Left lobe of liver (tissue), 2 donors: ENCODE measurements around the gene IQCC. TPM values are rescaled to one million over a fixed set of nuclear protein-coding genes. Genes with fewer than 3 reads are reported as not detected.
"Not testable (repeated sequence)": the region's sequence is repeated elsewhere in the genome, so short reads cannot be mapped to it uniquely, and the experiment has no call there.

Experiments
- ATAC-seq: fragments of 200-7000 bp; cut with Tn5 transposase; one replicate; pipeline ENCODE4 v1.9.1; 2020; ENCODE audit warnings: mild to moderate bottlenecking, moderate library complexity
- DNase-seq: peaks from one replicate; pipeline ENCODE4 v3.0.0-alpha.2; 2020; ENCODE audit warnings: low spot score
- total RNA-seq: library from RNA; stranded (reverse); gene quantifications from one replicate; pipeline ENCODE4 v1.2.1, GENCODE V29; 2021
- donor health status: DM: no; HTN: no; CAD: no; lungs with moderate emphysema.
- donor health status: DM: no; HTN: yes; CAD: no.

The IQCC gene
- total RNA-seq, result 0.53 TPM

GRCh38 chr1:32205401-32206370, at the start of gene IQCC:
IQCC (plus strand) TSS chr1:32205671; CDS start chr1:32205682, 11 bp downstream.
- ATAC-seq (peak; percentile 91), DNase-seq (peak; percentile 91)

- peak; percentile 96 for ATAC-seq
- no peak for DNase-seq
These were observed 46.3 kb upstream of the IQCC start for GRCh38 chr1:32159189-32159588.

GRCh38 chr1:32163405-32163804, 42.1 kb upstream of the IQCC start:
- no peak for ATAC-seq
- no peak for DNase-seq

- ATAC-seq, DNase-seq: not testable (repeated sequence)
These were observed 39.8 kb upstream of the IQCC start for GRCh38 chr1:32165633-32166032.

GRCh38 chr1:32170991-32171390, 34.5 kb upstream of the IQCC start:
- no peak for DNase-seq
- ATAC-seq, result no peak

DNA sequence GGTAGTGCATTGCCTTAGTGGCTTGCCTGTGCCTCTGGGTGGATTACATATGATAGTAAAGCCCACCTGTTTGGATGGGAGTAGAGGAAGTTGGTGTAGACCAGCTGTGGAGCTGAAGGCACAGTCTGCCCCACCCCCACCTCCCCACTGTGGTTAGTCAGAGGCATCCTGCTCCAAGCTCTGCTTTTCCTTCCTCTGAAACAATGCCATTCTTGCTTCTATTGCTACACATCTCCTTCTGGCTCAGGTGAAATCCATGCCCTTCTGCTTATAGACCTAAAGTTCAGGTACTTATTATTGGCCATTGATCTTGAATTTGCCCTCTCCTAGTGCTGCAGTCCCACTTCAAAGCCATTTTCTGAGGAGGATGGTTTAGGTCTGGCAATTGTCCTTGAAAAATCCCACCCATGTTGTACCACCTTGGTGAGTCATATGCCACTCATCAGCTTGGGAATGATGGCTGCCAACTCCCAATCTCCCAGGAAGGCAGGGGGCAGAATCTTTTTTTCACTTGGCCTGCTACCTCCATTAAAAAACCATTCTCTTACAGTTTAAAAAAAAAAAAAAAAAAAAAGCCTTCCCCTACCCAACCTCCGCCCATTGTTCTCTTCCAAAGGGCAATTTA, 32.7 kb upstream of the IQCC start:
- no peak for ATAC-seq
- no peak for DNase-seq

DNA sequence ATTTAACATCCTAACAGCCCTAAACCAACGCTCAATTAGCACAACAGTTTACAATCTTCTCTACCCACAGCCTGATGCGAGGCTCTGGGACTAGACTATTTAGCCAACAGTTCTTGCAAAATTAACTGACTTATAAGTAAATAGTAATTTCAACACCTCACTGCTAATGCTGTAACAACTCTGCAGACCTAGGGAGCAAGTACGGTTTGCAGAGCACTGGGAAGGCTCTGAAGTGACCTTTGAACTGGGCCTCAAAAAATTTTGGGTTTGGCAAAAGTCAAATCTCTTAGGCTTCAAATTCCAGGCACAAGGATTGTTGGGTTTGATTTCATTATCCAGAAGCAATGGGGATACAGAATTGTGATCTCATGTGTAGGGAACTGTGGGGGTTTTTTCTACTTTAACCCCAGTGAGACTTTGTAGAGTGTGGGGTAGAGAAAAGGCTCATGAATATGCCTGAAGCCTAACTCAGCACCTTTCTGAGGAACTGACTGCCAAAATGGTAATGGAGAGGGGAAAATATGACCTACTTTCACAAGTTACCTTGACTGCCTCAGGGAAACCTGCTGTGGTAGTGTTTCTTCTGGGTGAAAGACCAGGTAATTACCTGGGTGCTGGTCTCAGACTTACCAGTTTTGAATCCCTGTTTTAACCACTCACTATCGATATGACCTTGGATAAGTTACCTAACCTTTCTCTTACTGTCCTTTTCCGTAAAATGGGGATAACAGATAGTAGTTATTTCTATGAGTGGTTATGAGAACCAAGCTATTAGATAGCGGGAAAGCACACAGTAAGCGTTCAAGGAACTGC, 26.9 kb upstream of the IQCC start:
- peak; percentile 49 for ATAC-seq

DNA sequence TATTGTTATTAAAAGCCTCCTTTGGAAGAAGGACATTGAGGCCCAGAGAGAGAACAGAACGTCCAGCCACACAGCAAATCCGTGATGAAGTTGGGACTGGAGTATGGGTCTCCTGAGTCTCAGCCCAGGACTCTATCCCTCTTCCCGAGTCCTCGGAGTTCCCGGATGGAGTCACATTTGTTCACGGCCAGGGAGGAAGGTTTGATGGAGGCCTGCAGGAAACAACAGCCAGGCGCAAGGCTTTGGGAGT, 26.4 kb upstream of the IQCC start:
- ATAC-seq (no peak), DNase-seq (no peak)

More for the DNA sequence above, 26.9 kb upstream of the IQCC start:
- peak; percentile 65 for DNase-seq

- peak; percentile 86 for ATAC-seq
These were observed 25.9 kb upstream of the IQCC start, which contains the start of gene TXLNA for GRCh38 chr1:32179443-32180185. TXLNA (plus strand) TSS chr1:32179675; CDS start chr1:32180346, 671 bp downstream.

DNA sequence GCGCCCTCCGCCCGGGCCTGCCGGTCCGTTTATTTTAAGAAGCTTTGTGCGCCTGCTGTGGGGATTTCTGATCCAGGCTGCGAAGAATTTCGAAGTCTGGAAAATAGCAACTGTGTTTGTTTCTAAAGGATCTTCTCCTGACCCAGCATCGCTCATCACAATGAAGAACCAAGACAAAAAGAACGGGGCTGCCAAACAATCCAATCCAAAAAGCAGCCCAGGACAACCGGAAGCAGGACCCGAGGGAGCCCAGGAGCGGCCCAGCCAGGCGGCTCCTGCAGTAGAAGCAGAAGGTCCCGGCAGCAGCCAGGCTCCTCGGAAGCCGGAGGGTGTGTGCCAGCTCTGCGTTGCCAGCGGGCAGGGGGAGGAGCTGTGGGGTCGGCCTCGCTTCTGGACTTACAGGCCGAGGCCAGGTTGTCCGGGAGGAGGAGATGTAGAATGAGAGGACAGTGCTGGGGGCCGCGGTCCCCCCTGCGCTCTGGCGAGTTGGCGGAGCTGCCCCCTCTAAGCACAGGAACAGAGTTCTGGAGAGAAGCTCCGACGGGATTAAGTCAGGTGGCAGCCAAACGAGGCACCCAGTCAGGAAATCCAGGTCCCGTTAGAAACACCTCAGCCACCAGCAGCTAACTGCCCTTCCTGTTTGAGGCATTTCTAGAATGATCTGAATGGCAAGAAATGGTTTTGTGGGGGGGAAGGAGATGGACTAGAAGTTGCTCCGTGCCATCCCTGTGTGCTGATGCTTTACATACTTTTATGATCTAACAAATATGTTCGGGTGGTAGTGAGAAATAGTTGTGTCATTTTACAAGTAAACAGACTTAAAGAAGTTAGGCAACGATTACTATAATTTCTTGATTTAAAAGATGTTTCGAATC, 25.0 kb upstream of the IQCC start:
- ATAC-seq, result peak; percentile 33

More at GRCh38 chr1:32179443-32180185, 25.9 kb upstream of the IQCC start, which contains the start of gene TXLNA:
- DNase-seq, result peak; percentile 97

DNA sequence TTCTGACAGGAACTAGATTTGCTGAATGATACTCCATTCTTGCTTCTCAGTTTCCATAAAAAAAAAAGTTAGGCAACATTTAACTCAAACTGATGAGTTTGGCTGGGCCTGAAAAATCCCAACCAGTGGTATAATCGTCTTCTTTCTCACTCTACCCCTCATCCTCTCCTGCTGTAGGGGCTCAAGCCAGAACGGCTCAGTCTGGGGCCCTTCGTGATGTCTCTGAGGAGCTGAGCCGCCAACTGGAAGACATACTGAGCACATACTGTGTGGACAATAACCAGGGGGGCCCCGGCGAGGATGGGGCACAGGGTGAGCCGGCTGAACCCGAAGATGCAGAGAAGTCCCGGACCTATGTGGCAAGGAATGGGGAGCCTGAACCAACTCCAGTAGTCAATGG, 24.4 kb upstream of the IQCC start:
- no peak for ATAC-seq
- no peak for DNase-seq

More for the DNA sequence above, 25.0 kb upstream of the IQCC start:
- DNase-seq, result peak; percentile 60

- ATAC-seq (no peak), DNase-seq (no peak)
These were observed 23.9 kb upstream of the IQCC start for GRCh38 chr1:32181563-32181962.

GRCh38 chr1:32182060-32182459, 23.4 kb upstream of the IQCC start:
- DNase-seq (no peak), ATAC-seq (no peak)

DNA sequence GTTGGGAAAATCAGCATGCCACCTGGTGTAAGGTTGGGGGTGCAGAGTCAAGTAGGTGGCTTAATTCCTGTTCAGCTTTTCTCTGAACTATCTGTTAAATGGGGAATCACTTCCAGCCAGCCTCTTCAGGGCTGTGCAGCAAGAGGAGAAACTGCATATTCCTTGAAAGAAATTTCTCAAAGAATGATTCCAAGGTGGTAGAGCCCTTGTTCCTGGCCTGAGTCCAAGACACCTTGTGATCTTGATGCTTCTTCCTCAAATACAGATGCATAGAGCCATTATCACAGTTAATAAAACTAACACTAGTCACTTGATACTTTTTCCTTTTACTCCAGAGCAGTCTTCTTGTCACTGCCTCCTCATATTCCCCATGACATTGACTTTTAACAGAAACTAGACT, 20.8 kb upstream of the IQCC start:
- no peak for DNase-seq
- ATAC-seq, result no peak

DNA sequence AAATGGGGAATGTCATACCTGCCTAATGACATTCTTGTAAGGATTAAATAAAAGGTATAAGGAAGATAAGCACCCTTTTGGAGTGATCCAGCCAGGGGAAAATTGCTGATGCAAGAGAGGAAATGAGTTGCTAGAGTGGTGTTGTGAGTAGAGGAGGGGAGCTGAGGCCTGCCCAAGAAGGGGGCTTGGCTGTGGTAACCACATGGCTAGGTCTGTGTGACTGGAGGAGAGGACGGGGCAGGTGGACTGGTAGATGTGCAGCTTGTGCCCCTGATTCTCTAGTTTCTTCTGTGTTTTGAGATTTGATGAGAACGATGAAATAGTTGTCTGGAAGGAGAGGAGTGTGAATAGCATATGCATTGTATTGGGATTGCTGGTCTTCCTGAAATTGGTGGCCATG, 19.4 kb upstream of the IQCC start:
- ATAC-seq (no peak), DNase-seq (no peak)

- no peak for DNase-seq
- ATAC-seq, result peak; percentile 34
These were observed 19.0 kb upstream of the IQCC start for GRCh38 chr1:32186491-32186890.

DNA sequence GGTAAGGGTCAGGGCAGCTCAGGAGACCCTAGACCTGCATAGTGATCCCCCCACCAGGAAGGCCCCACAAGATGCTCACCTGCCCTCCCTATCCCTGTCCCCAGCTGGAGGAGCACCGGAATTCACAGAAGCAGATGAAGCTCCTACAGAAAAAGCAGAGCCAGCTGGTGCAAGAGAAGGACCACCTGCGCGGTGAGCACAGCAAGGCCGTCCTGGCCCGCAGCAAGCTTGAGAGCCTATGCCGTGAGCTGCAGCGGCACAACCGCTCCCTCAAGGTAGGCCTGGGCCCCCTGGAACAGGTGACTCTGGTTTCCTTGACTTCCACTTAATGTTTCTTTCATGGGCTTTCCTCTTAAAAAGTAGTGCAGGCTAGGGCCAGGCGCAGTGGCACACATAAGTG, 17.6 kb upstream of the IQCC start:
- DNase-seq (no peak), ATAC-seq (no peak)

- ATAC-seq, result no peak
- DNase-seq, result no peak
These were observed 13.1 kb upstream of the IQCC start for GRCh38 chr1:32192220-32192948.

GRCh38 chr1:32194984-32195383, 10.5 kb upstream of the IQCC start:
- ATAC-seq (no peak), DNase-seq (no peak)
